Measurements from ENCODE around the gene SCLY.

SCLY gene

DNA sequence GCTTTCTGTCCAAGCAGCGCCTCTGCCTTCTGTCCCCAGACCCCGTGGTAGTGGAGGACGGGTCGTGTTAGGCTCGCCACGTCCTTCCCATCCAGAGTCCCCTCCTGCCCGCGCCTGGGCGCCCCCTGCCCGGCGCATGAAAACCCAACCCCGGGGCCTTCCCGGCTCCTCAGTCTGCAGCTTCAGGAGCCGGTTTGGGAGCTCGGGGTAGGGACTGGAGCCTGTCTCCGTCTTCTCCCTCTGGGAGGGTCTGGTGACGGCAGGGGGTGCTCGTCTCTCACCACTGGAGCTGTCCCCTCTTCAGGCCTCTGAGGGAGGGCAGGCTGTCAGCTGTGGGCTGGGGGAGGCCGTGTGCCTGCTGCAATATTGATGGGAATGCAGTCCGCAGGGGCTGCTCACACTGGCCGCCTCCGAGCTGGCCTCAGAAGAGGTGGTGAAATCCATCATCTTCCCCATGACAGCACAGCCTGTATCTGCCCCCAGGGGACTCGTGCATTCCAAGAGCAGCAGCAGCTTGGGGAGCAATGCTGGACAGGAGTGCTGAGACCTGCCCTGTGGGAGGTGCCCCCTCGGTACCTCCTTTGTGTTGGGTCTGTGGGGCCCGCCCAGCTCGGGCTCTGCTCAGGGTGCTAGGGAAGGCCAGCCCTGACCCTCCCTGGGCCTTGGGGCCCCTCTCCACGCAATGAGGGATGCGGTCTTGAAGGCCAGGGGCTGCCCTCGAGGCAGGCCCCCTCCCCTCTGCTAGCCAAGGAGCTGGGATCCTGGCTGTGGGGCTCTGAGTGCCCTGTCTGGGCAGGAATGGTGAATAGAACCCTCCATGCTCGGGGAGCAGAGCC, 59.9 kb downstream of the SCLY start:
- no peak overlapping the region for H3K4me3 ChIP-seq
- no peak for DNase-seq (ENCODE audit: low spot score)
- TF ChIP-seq, protein P1, sequence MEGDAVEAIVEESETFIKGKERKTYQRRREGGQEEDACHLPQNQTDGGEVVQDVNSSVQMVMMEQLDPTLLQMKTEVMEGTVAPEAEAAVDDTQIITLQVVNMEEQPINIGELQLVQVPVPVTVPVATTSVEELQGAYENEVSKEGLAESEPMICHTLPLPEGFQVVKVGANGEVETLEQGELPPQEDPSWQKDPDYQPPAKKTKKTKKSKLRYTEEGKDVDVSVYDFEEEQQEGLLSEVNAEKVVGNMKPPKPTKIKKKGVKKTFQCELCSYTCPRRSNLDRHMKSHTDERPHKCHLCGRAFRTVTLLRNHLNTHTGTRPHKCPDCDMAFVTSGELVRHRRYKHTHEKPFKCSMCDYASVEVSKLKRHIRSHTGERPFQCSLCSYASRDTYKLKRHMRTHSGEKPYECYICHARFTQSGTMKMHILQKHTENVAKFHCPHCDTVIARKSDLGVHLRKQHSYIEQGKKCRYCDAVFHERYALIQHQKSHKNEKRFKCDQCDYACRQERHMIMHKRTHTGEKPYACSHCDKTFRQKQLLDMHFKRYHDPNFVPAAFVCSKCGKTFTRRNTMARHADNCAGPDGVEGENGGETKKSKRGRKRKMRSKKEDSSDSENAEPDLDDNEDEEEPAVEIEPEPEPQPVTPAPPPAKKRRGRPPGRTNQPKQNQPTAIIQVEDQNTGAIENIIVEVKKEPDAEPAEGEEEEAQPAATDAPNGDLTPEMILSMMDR (IDR thresholded peaks at IDR 0.05), result no peak
- H3K27ac ChIP-seq, result no peak overlapping the region

DNA sequence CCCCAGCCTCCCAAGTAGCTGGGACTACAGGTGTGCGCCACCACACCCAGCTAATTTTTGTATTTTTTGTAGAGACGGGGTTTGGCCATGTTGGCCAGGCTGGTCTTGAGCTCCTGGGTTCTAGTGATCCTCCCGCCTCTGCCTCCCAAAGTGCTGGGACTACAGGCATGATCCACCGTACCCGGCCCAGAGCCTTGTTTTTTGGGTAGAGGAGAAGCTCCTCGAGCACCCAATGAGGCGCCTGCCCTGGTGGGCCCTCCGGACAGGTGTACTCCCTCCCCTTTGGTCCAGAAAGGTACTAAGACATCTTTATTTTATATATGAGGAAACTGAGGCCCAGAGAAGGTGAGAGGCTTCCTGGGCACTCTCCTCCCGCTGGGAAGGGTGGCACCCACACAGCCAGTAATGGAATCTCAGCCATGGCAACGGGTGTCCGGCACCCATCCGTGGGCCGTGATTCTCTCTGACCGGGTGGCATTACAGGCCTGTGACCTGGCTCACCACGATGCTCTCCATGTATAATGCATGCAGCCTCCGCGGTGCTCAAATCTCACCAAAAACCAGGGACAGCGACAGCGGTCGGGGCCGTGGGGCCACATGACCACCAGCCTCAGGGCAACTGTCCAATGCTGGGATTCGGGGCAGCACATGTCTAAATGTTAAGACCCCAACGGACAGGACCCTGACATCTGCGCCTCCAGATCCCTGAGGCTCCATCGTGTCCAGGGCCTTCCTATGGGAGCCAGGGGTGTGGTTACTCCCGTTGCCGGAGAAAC, 60.9 kb downstream of the SCLY start:
- Histone ChIP-seq H3K4me3 (no peak overlapping the region), H3K27ac (no peak overlapping the region)
- no peak for DNase-seq (ENCODE audit: low spot score)
- TF ChIP-seq, protein P1 (IDR thresholded peaks at IDR 0.05), result no peak

DNA sequence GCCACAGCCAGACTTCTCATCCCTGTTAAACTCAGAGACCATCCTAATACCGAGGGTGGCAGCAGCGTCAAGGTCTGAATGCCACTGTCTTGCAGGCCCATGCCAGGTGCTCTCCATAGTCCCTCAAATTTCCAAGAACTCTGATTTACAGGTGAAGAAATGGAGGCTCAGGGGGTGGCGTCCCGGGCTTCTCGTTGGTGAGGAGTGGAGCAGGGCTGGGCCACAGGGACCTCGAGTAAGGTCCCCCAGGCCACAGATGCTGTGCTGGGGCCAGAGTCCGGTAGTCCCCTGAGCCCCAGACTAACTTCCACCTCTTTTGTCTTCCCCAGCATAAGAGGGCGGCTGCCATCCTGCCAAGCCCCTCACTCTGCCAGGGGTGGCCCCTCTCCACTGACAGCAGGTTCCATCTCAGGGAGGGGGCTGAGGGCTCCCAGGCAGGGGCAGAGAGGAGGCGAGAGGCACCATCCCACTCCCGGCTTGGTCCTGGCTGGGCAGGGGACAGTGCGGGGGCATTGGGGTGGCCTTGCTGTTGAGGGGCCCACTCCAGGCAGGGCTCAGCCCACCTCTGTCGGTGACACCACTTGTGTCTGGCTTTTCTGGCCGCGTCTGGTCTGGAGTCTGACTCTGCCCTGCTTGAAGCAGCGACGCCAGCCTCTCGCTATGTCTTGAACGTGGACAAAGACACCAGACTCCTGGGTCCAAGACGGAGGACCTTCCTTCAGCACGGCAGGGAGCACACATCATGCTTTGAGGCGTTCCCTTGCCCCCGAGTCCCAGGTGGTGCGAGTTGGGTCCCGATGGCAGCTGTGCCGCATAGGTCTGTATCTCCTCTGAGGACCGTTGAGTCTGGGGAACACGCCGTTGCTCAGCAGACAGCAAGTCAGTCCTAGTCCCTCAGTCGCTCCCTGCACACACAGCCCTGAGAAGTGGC, 61.8 kb downstream of the SCLY start:
- TF ChIP-seq, protein P1 (IDR thresholded peaks at IDR 0.05), result no peak
- Histone ChIP-seq H3K27ac (no peak overlapping the region), H3K4me3 (no peak overlapping the region)
- DNase-seq (ENCODE audit: low spot score), result no peak

DNA sequence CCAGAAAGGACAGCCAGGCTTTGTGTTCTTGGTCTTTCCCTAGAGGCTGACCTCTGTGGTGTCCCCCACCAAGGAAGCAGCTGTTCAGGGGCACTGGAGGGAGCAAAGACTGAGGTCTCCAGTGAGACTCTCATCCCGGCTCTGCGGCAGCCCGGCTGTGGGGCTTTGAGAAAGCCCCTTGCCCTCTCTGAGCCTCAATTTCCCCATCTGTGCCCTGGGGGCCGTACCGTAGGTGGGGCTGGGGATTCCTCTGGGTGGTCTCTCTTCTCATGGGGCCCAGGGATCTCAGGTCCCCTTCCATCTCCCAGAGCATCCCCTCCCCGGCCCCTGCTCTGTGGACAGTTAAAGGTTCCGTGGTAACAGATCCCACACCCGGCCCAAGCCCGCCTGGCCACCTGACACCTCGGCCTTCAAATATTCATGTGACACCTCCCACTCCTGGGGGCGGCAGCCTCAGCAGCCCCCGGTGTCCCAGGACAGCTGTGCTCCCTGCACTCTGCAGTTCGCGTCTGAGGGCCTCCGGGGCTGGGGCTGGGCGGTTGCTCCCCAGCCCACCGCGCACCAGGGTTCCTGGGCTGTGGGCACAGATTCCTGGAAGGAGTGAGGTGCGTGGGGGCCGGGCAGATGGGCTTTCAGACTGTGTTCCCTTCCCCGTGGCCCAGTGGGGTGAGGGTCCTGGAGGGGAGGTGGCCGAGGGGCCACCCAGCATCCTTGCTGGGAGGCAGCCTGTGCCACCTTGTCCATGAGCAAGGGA, 62.6 kb downstream of the SCLY start:
- H3K27ac ChIP-seq, result no peak overlapping the region
- DNase-seq (ENCODE audit: low spot score), result no peak
- no peak overlapping the region for H3K4me3 ChIP-seq
- TF ChIP-seq, protein P1 (IDR thresholded peaks at IDR 0.05), result no peak

DNA sequence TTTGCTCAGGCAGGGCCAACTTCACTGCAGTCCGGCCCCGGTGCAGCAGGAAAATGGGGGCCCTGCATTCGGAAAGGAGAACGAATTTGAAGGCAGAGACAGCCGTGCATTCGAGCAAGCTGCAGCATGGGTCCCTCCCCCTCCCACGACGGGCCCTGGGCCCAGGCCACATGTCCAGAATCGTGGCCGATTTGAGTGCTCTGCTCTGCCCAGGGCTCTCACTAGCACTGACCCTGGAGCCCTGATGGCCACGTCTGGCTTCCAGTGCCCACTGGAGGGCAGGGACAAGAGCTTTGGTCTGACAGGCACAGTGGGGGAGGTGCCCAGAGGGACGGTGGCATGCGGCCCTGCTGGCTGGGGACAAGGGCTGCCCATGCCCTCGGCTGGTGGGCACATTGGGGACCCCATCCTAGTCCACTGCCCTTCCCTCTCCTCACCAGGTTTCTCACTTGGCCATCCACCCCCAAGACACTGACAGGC, 63.2 kb downstream of the SCLY start:
- TF ChIP-seq, protein P1 (IDR thresholded peaks at IDR 0.05), result no peak
- DNase-seq (ENCODE audit: low spot score), result no peak
- H3K27ac ChIP-seq, result no peak overlapping the region
- H3K4me3 ChIP-seq, result no peak overlapping the region

DNA sequence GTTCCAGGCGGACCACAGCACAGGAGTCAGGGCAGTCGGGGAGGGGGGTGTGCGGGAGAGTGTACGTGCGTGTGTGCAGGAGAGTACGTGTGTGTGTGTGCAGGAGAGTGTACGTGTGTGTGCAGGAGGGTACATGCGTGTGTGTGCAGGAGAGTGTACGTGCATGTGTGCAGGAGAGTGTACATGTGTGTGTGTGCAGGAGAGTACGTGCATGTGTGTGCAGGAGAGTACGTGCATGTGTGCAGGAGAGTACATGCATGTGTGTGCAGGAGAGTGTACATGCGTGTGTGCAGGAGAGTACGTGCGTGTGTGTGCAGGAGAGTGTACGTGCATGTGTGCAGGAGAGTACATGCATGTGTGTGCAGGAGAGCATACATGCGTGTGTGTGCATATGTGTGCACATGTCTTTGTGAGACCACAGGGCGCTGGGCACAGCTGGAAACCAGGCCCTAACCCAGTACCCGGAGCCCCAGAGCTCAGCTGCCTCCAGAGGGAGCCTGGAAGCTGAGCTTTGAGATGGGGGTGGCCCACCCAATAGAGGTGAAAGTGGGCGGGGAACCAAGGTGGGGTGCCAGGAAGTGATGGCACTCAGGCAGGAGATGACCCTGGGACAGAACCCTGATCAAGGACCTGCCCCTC, 63.8 kb downstream of the SCLY start:
- no peak overlapping the region for H3K27ac ChIP-seq
- DNase-seq (ENCODE audit: low spot score), result no peak

More for the DNA sequence above, 63.8 kb downstream of the SCLY start:
- TF ChIP-seq, protein P1 (IDR thresholded peaks at IDR 0.05), result no peak
- H3K4me3 ChIP-seq, result no peak overlapping the region

Data from coronary artery (tissue), 2 donors.